Measurements from ENCODE around the gene RIN2.

RIN2 gene

DNA sequence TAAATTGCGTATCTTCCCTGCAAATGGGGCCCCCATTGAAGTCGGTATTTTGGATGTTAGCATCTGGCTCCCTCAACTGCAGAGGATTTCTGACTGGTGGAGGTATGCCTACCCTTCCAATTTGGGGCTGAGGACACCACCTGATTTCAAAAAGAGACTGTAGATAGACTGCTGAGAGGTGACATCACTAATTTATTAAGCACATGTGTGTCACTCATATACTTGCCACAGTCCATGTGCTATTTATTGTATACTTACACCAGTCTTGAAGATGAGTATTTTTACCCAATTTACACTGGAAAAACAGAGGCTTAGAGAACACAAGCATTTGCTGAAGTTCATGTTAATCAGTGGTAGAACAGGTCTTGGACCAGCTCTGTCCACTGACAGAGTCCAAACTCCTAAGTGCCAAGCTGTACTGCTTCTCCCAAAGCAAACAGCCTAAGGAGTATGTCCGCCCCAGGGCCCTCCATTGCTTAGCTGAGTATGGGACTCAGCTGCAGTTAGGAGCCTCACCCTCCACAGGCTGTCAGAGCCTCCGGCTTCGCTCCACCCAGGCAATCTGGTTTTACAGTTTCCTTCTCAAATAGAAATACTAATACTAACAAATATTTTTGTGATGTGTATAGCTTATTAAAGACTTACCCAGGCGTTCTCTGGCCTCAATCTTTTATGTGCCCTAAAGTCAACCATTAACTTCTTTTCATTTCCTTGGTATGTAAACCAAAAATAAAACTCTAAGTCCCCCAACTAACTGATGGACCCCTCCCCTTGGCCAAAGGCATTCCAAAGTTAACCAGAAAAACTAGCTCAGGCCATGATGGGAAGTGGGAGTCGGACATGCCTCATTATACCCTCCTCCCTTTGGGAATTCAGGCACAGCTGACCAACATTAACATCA is 17.5 kb downstream of the RIN2 start:
- Histone ChIP-seq H3K27ac (ENCODE audit: low read length) (no peak overlapping the region), H3K36me3 (replicated peaks; ENCODE audit: low read depth, low read length) (no peaks in the 10 kb centered on the region), H2AFZ (ENCODE audit: low read depth, low read length) (no peak overlapping the region), H3K79me2 (ENCODE audit: low read length) (no peaks in the 10 kb centered on the region), H3K4me2 (ENCODE audit: low read length) (no peak overlapping the region), H4K20me1 (ENCODE audit: insufficient read depth, low read length) (no peaks in the 10 kb centered on the region), H3K9me3 (ENCODE audit: insufficient read depth, low read length) (no peaks in the 10 kb centered on the region), H3K9ac (ENCODE audit: low read length) (no peak overlapping the region), H3K27me3 (ENCODE audit: low read depth, low read length) (peaks cover 47% of the 10 kb centered on the region), H3K4me3 (ENCODE audit: low read length) (no peak overlapping the region), H3K4me1 (ENCODE audit: low read length) (peaks cover 4% of the 10 kb centered on the region)
- TF ChIP-seq EZH2phosphoT487 (IDR thresholded peaks at IDR 0.05; ENCODE audit: low read depth) = no peak
- no peak for TF ChIP-seq CTCF (IDR thresholded peaks at IDR 0.05; ENCODE audit: low read depth, low read length)

GRCh38 chr20:19777315-19777714 is 19.3 kb downstream of the RIN2 start:
- no peak for TF ChIP-seq CTCF (IDR thresholded peaks at IDR 0.05; ENCODE audit: low read depth, low read length)
- no peak for TF ChIP-seq EZH2phosphoT487 (IDR thresholded peaks at IDR 0.05; ENCODE audit: low read depth)
- H3K4me2 ChIP-seq (ENCODE audit: low read length) = no peak overlapping the region
- H3K4me3 ChIP-seq (ENCODE audit: low read length) = no peak overlapping the region
- peaks cover 8% of the 10 kb centered on the region for H3K4me1 ChIP-seq (ENCODE audit: low read length)
- H4K20me1 ChIP-seq (ENCODE audit: insufficient read depth, low read length) = no peaks in the 10 kb centered on the region
- no peaks in the 10 kb centered on the region for H3K9me3 ChIP-seq (ENCODE audit: insufficient read depth, low read length)
- H3K36me3 ChIP-seq (replicated peaks; ENCODE audit: low read depth, low read length) = no peaks in the 10 kb centered on the region
- no peaks in the 10 kb centered on the region for H3K79me2 ChIP-seq (ENCODE audit: low read length)
- no peak overlapping the region for H2AFZ ChIP-seq (ENCODE audit: low read depth, low read length)
- H3K9ac ChIP-seq (ENCODE audit: low read length) = no peak overlapping the region
- peaks cover 36% of the 10 kb centered on the region for H3K27me3 ChIP-seq (ENCODE audit: low read depth, low read length)
- H3K27ac ChIP-seq (ENCODE audit: low read length) = no peak overlapping the region

DNA sequence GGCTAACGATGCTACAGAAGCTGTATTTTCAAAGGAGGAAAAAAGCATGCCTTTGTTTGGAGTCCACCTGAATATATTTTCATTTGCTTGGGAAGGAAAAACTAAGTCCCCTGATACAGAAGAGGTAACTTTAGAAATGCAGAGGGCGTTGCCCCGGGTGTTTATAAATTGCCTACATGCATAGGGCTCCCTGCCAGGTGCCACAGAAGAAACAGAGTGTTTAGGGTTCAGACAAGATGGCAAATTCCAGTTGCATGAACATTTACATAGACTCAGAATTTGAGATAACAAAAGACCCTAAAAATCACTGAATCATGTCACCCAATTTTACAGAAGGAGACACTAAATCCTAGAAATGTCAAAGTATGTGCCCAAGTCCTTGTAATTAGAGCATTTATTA is 19.9 kb downstream of the RIN2 start:
- no peaks in the 10 kb centered on the region for H3K79me2 ChIP-seq (ENCODE audit: low read length)
- H3K9ac ChIP-seq (ENCODE audit: low read length) = no peak overlapping the region
- H2AFZ ChIP-seq (ENCODE audit: low read depth, low read length) = no peak overlapping the region
- no peaks in the 10 kb centered on the region for H3K36me3 ChIP-seq (replicated peaks; ENCODE audit: low read depth, low read length)
- no peak for TF ChIP-seq EZH2phosphoT487 (IDR thresholded peaks at IDR 0.05; ENCODE audit: low read depth)
- no peak for TF ChIP-seq CTCF (IDR thresholded peaks at IDR 0.05; ENCODE audit: low read depth, low read length)
- no peaks in the 10 kb centered on the region for H3K9me3 ChIP-seq (ENCODE audit: insufficient read depth, low read length)
- no peaks in the 10 kb centered on the region for H4K20me1 ChIP-seq (ENCODE audit: insufficient read depth, low read length)
- no peak overlapping the region for H3K4me3 ChIP-seq (ENCODE audit: low read length)
- H3K4me1 ChIP-seq (ENCODE audit: low read length) = peaks cover 8% of the 10 kb centered on the region
- H3K27me3 ChIP-seq (ENCODE audit: low read depth, low read length) = peaks cover 29% of the 10 kb centered on the region
- no peak overlapping the region for H3K27ac ChIP-seq (ENCODE audit: low read length)
- H3K4me2 ChIP-seq (ENCODE audit: low read length) = no peak overlapping the region

DNA sequence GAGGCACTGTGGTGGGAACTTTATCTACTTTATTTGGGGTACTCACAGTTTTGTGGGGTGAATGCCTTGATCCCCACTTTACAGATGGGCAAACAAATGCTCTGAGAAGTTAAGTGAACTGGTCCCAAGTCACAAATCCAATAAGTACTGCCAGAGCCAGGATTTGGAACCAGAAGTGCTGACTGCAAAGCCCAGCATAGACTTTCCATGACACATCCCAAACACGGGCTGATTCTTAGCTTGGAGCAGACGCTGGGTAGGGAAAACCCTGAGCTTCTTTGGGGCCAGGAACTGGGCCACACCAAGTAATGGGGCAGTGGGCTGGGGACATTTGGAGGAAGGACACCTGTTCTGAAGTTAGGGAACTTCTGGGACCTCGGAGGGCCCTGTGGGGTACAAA is 20.3 kb downstream of the RIN2 start:
- peaks cover 25% of the 10 kb centered on the region for H3K27me3 ChIP-seq (ENCODE audit: low read depth, low read length)
- H3K36me3 ChIP-seq (replicated peaks; ENCODE audit: low read depth, low read length) = no peaks in the 10 kb centered on the region
- H3K9me3 ChIP-seq (ENCODE audit: insufficient read depth, low read length) = no peaks in the 10 kb centered on the region
- no peak overlapping the region for H3K4me3 ChIP-seq (ENCODE audit: low read length)
- H4K20me1 ChIP-seq (ENCODE audit: insufficient read depth, low read length) = no peaks in the 10 kb centered on the region
- no peak overlapping the region for H3K4me2 ChIP-seq (ENCODE audit: low read length)
- H3K79me2 ChIP-seq (ENCODE audit: low read length) = no peaks in the 10 kb centered on the region
- TF ChIP-seq EZH2phosphoT487 (IDR thresholded peaks at IDR 0.05; ENCODE audit: low read depth) (no peak), CTCF (IDR thresholded peaks at IDR 0.05; ENCODE audit: low read depth, low read length) (no peak)
- peaks cover 8% of the 10 kb centered on the region for H3K4me1 ChIP-seq (ENCODE audit: low read length)
- H3K9ac ChIP-seq (ENCODE audit: low read length) = no peak overlapping the region
- H2AFZ ChIP-seq (ENCODE audit: low read depth, low read length) = no peak overlapping the region
- H3K27ac ChIP-seq (ENCODE audit: low read length) = no peak overlapping the region

Data from OCI-LY3 (cell line).